ENCODE data around the gene SFRP5.

- TF ChIP-seq CTCF (IDR thresholded peaks at IDR 0.05; ENCODE audit: low read length), result no peak
- TF ChIP-seq EZH2 (IDR thresholded peaks at IDR 0.05; ENCODE audit: borderline replicate concordance, low read length), result no peak
Measured at GRCh38 chr10:97789770-97790397, 18.1 kb upstream of the SFRP5 start.
